Measurements from ENCODE around the gene RPS8. TPM values are rescaled to one million over a fixed set of nuclear protein-coding genes. Genes with fewer than 3 reads are reported as not detected.

The RPS8 gene
- total RNA-seq, 4 donors from 2014 or later = 505 to 1,630 (median 1,282) TPM

- no peak for TF ChIP-seq POLR2AphosphoS5 (IDR thresholded peaks at IDR 0.05)
- H3K4me3 ChIP-seq = no peak overlapping the region
- WGBS, 2 donors (ENCODE audit: low coverage in 1 of 2) = 95% methylated on average over 6 of the region's 6 CpGs; no CpG with 5 or more reads in 1 of the 2 donors
- no peaks in the 10 kb centered on the region for H3K27me3 ChIP-seq
- H3K36me3 ChIP-seq = peaks cover 0 to 20% (median 4%) of the 10 kb centered on the region in 4 donors
- in situ Hi-C loops (cut with MboI; ENCODE audit: low pct_ligation_motif_present in 1 of 4, low pct_unique_long_range_greater_than_20kb in 1 of 4, low sequenced_read_pairs in 3 of 4) (loop anchor here in 2 of 4 donors (25.0 kb wide), 2 partner anchors 233 to 533 kb away; partner anchors contain the start of genes HECTD3 (in 1 of the 2) and UROD (in 1 of the 2)), intact Hi-C loops (cut with DNase I; ENCODE audit: low total_unique reads) (loop anchor here (5.0 kb wide), 1 partner anchor 523 kb away; no protein-coding TSS in a partner anchor)
- H3K4me1 ChIP-seq = peaks cover 9 to 36% (median 26%) of the 10 kb centered on the region in 4 donors
- no peak for DNase-seq
- H3K9me3 ChIP-seq = no peaks in the 10 kb centered on the region
- no peak overlapping the region for H3K27ac ChIP-seq
These were observed 3.6 kb downstream of the RPS8 start for GRCh38 chr1:44778705-44779576.

- in situ Hi-C loops (cut with MboI; ENCODE audit: low pct_ligation_motif_present in 1 of 4, low pct_unique_long_range_greater_than_20kb in 1 of 4, low sequenced_read_pairs in 3 of 4) = loop anchor here in 2 of 4 donors (25.0 kb wide), 2 partner anchors 232 to 532 kb away; partner anchors contain the start of genes HECTD3 (in 1 of the 2) and UROD (in 1 of the 2)
- Histone ChIP-seq H3K9me3 (no peaks in the 10 kb centered on the region), H3K4me1 (peaks cover 16 to 40% (median 29%) of the 10 kb centered on the region in 4 donors), H3K4me3 (no peak overlapping the region), H3K27ac (no peak overlapping the region), H3K27me3 (no peaks in the 10 kb centered on the region), H3K36me3 (peaks cover 0 to 20% (median 4%) of the 10 kb centered on the region in 4 donors)
- WGBS, 2 donors (ENCODE audit: low coverage in 1 of 2) = 91 to 94% methylated on average over 11 to 14 of the region's 14 CpGs
- TF ChIP-seq EP300 (IDR thresholded peaks at IDR 0.05; ENCODE audit: low read depth) (no peak), POLR2AphosphoS5 (IDR thresholded peaks at IDR 0.05) (no peak), CTCF (IDR thresholded peaks at IDR 0.05) (no peak), POLR2A (IDR thresholded peaks at IDR 0.05) (no peak)
- no peak for DNase-seq
- intact Hi-C loops (cut with DNase I; ENCODE audit: low total_unique reads) = loop anchor here (10.0 kb wide), 1 partner anchor 54 kb away; no protein-coding TSS in a partner anchor
These were observed 5.3 kb downstream of the RPS8 start for GRCh38 chr1:44780583-44781121.

- no peak for DNase-seq
- intact Hi-C loops (cut with DNase I; ENCODE audit: low total_unique reads) (loop anchor here (10.0 kb wide), 1 partner anchor 51 kb away; no protein-coding TSS in a partner anchor), in situ Hi-C loops (cut with MboI; ENCODE audit: low pct_ligation_motif_present in 1 of 4, low pct_unique_long_range_greater_than_20kb in 1 of 4, low sequenced_read_pairs in 3 of 4) (loop anchor here in 2 of 4 donors (25.0 kb wide), 2 partner anchors 229 to 529 kb away; partner anchors contain the start of genes HECTD3 (in 1 of the 2) and UROD (in 1 of the 2))
- Histone ChIP-seq H3K4me1 (peaks cover 11 to 29% (median 22%) of the 10 kb centered on the region in 4 donors), H3K9me3 (no peaks in the 10 kb centered on the region), H3K27ac (peak overlapping the region in 2 of 4 donors; percentile 9 to 14), H3K36me3 (peaks cover 0 to 8% (median 0%) of the 10 kb centered on the region in 4 donors), H3K4me3 (peak overlapping the region; percentile 32 to 47 (median 40)), H3K27me3 (no peaks in the 10 kb centered on the region)
- TF ChIP-seq CTCF (IDR thresholded peaks at IDR 0.05) = no peak
- no peak for TF ChIP-seq POLR2A (IDR thresholded peaks at IDR 0.05)
- TF ChIP-seq EP300 (IDR thresholded peaks at IDR 0.05; ENCODE audit: low read depth) = no peak
- no peak for TF ChIP-seq POLR2AphosphoS5 (IDR thresholded peaks at IDR 0.05)
- 50 to 56% methylated on average over 1 to 8 of the region's 8 CpGs for WGBS, 2 donors (ENCODE audit: low coverage in 1 of 2)
These were observed 8.4 kb downstream of the RPS8 start for GRCh38 chr1:44783697-44784093.

GRCh38 chr1:44784094-44785028 lies 9.0 kb downstream of the RPS8 start:
- in situ Hi-C loops (cut with MboI; ENCODE audit: low pct_ligation_motif_present in 1 of 4, low pct_unique_long_range_greater_than_20kb in 1 of 4, low sequenced_read_pairs in 3 of 4) (loop anchor here in 2 of 4 donors (25.0 kb wide), 2 partner anchors 228 to 528 kb away; partner anchors contain the start of genes HECTD3 (in 1 of the 2) and UROD (in 1 of the 2)), intact Hi-C loops (cut with DNase I; ENCODE audit: low total_unique reads) (loop anchor here (10.0 kb wide), 1 partner anchor 50 kb away; no protein-coding TSS in a partner anchor)
- H3K9me3 ChIP-seq = no peaks in the 10 kb centered on the region
- 6% methylated on average over 61 of the region's 71 CpGs; no CpG with 5 or more reads in 1 of the 2 donors for WGBS, 2 donors (ENCODE audit: low coverage in 1 of 2)
- peak; percentile 32 for DNase-seq
- H3K27me3 ChIP-seq = no peaks in the 10 kb centered on the region
- TF ChIP-seq CTCF (IDR thresholded peaks at IDR 0.05) = no peak
- TF ChIP-seq EP300 (IDR thresholded peaks at IDR 0.05; ENCODE audit: low read depth) = no peak
- TF ChIP-seq POLR2A (IDR thresholded peaks at IDR 0.05) = no peak
- no peak for TF ChIP-seq POLR2AphosphoS5 (IDR thresholded peaks at IDR 0.05)
- peaks cover 0 to 3% (median 0%) of the 10 kb centered on the region in 4 donors for H3K36me3 ChIP-seq
- H3K4me1 ChIP-seq = peaks cover 11 to 29% (median 22%) of the 10 kb centered on the region in 4 donors
- peak overlapping the region; percentile 32 to 47 (median 40) for H3K4me3 ChIP-seq
- peak overlapping the region in 2 of 4 donors; percentile 9 to 14 for H3K27ac ChIP-seq
